ENCODE results near the gene ST8SIA6.

- TF ChIP-seq POLR2AphosphoS5 (IDR thresholded peaks at IDR 0.05; ENCODE audit: low read depth, low read length) (no peak), POLR2A (IDR thresholded peaks at IDR 0.05; ENCODE audit: low read depth, low read length) (no peak), TAF1 (IDR thresholded peaks at IDR 0.05; ENCODE audit: low read depth, low read length) (no peak), SPI1 (IDR thresholded peaks at IDR 0.05; ENCODE audit: low read depth, low read length) (no peak)
Observed at GRCh38 chr10:17457083-17457482, 2.7 kb upstream of the ST8SIA6 start.
